ENCODE results near the gene ASAP2.
"Not testable (repeated sequence)": the region's sequence is repeated elsewhere in the genome, so short reads cannot be mapped to it uniquely, and the experiment has no call there.

Gene ASAP2

DNA sequence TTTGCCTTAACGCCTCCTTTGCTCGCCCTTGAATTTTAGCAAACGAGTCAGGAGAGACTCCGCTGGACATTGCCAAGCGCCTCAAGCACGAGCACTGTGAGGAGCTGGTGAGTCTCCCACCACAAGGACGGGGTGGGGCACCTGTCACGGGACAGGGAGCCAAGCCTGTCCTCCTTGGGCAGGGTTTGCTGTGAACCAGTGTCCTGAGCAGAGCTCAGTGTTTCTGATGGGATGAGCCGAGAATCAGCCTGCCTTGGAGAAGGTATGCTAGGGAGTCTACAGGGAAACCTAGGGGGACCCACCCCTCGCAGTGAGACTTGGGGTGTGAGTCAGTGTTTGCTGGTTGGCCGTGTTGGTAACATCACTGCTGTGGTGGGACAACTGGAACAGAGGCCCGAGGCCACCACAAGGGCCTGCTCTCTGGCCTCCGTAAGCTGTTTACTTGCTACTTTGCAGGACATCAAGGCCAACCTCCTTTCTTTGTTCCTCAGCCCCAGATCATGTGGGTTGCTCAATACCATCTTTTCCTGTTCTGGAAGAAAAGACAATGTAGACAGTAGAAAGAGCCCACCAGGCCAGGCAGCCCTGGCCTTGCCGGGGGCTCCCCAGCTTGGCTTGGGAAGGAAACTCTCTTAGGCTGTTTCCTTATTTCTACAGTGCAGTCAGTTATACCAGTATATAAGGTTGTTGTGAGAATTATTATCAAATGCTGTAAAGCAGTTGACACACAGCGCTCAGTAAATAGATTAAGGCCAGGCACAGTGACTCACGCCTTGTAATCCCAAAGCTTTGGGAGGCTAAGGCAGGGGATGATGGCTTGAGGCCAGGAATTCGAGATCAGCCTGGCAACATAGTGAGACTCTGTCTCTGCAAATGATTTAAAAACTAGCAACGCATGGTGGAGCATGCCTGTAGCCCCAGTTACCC, 174.4 kb downstream of the ASAP2 start:
- DNase-seq (ENCODE audit: low read depth), result peak; percentile 84

DNA sequence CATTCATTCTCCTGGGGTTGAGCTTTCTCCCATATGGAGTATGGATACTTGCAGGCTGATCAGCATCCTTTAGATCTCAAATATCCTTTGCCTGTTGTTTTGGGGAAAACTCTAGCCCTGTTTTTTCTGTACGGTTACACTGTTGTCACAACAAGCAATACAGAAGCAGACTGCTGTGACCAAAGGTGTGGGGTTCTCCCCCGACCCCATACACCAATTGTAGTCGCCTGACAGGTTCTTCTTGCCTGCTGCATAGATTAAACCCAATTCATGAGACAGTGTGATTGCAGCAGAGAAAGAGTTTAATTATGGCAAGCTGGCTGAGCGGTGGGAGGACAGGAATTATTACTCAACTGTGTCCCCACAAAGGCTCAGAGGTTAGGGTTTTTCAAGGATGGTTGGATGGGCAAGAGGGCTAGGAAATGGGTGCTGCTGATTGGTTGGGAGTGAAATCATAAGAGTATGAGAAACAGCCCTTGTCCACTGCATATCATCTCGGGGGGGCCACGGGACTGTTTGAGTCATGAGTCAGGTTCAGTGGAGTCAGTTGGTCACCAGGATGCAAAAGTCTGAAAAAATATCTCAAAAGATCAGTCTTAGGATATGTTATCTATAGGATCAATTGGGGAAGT, 176.1 kb downstream of the ASAP2 start:
- DNase-seq (ENCODE audit: low read depth), result no peak

DNA sequence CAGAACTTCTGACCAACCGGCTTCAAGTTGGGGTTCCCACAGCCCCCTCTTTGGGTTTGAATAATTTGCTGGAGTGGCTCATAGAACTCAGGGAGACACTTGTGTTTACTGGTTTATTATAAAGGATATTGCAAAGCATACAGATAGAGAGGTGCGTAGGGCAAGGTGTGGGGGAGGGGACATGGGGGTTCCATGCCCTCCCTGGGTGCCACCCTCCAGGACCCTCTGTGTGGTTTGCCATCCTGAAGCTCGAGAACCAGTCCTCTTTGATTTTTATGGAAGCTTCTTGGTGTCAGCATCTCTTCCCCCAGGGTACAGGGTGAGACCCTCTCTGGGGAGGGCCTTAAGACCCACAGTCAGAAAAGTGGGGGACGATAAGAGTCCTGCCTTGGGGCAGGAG, 177.9 kb downstream of the ASAP2 start:
- no peak for DNase-seq (ENCODE audit: low read depth)

DNA sequence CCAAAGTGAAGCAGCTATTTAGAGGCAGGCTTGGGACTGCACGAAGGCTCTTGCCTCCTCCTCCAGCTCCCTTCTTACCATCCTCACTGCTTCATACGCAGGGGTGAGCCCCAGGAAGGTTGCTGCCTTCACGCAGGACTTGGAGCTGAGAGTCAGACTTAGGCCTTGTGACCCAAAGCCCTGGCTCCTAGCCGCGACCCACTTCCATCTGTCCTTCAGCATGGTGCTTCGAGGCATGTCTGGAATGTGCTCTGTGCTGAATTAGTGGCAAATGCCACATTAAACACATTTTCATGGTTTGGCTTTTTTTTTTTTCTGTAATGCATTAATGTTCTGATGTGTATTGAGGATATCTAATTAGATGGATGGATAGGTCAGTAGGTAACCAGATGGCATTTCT, 179.2 kb downstream of the ASAP2 start:
- DNase-seq (ENCODE audit: low read depth), result peak; percentile 23

DNA sequence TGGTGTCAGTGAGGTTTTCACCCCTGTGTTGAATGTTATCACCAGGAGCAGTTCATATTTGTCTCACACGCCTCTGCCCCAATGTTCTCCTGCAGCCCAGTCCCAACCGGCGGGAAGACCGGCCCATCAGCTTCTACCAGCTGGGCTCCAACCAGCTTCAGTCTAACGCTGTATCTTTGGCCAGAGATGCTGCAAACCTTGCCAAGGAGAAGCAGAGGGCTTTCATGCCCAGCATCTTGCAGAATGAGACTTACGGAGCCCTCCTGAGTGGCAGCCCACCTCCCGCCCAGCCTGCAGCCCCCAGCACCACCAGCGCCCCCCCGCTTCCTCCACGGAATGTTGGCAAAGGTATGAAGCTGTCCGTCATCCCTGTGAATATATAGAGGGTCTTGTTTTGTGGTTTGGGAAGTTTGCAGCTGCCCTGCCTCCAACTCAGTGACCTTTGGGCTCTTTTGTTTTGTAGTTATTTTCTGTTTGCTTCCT, 181.6 kb downstream of the ASAP2 start:
- DNase-seq (ENCODE audit: low read depth), result no peak

DNA sequence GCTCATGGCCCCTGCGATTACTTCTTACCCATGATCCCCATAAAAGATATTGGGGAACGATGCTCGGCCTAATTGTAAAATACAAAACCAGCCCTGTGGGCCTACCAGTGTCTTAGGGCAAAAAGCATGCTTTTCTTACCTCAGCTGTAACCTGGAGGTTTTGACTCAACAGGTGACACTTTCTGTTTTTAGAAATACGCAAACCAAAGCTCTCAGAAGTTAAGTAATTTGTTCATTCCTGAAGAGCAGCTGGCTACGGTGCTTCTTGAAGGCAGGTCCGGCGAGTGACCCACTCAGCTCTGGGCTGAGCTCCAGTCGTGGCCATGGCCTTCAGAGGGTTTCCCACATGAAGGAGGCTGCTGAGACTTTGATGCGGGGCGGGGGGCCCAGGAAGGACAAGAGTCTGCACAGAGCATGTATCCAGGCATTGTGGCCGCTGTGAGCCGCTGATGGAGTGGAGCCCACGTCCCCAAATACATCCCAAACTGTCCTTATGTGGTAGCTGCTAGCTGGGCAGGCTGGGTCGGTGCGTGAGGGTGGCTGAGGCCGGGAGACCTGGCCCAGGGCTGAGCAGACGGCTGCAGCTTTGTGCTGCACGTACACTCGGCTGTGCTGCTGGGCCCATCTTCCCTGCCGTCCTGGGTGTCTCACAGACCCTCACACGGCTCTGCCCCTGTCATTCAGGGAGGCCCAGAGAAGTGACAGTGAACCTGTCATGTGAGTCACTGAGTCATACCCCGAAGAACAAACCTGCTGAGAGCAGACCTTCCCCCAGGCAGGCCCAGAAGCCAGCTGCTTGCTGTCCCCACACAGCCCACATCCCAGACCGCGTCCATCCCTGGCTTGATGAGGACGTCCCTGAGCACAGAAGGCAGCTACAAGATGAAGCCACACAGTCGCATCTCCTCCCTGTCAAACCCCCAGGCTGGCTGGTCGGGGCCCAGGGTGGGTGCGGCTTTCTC, 182.6 kb downstream of the ASAP2 start:
- no peak for DNase-seq (ENCODE audit: low read depth)

DNA sequence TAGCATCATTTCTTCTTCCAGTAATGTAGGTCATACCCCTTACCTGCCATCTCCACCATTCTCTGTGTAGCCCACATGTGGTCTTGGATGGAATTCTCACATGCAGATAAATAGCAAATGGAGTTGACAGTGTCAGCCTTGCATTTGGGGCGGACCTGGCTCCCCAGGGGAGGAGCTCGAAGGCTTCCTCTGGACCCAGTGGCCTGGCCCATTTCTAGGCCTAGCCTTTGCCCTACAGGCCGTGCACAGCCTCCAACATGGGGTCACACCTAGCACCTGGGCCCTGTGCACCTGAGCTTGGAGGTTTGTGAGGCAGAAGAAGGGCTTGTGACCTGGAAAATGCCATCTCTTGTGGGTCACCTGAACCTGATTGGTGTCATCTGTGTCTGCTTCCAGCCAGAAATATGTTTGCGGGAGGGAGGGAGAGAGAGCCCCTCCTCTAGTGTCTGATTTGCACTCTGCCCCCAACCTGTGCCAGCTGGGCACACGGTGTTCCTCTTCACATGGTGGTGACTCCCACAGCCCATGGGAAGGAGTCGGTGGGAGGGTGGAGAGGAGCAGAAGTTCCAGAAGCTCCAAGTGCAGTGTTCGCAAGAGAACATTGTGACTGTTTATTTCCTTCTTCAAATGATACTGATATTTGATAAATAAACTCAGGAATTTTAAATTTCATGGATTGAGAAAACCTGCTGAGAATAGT, 183.7 kb downstream of the ASAP2 start:
- no peak for DNase-seq (ENCODE audit: low read depth)

DNA sequence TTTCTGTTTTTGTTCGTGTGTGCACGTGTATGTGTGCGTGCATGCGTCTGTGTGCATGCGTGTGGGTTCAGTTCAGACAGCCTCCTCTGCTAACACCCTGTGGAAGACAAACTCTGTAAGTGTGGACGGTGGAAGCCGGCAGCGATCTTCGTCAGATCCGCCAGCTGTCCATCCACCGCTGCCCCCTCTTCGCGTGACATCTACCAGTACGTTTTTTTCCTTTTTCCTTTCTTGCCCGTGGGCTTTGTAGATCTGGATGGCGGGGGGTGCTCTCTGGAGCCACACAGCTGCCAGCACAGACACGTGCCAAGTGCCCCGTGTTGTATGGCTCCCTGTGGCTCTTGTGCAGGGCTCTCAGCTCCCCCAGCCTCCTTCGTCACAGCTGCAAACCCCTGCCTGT, 184.4 kb downstream of the ASAP2 start:
- no peak for DNase-seq (ENCODE audit: low read depth)

DNA sequence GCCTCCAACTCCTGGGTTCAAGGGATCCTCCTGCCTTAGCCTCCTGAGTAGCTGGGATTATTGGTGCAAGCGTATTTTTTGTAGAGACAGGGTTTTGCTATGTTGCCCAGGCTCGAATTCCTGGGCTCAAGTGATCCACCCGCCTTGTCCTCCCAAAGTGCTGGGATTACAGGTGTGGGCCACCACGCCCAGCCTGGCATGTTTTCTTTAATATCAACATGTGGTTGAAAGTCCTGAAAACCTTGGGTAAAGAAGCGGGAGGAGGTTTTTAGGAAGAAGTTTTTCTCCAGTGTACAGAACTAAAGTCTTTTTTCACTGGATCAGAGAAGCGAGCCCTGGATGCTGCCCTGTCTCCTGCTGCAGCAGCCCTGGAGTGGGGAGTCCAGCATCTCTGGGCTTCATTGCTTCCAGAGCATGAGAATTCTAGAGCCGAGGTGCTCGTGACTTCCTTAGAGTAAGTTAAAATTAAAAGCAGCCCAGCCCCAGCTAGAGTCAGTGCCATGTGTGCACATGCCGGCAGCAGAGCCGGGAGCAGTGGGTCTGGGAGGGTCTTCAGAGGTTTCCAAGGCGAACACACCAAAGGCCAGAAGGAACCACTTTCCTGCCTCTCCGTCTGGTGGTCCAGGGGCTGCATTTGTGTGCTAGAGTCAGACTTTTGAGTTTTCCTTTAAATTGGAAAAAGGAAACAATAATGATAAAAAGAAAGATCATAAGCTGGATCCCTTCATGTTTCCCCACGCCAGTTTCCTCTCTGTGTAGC, 185.5 kb downstream of the ASAP2 start:
- DNase-seq (ENCODE audit: low read depth), result no peak

DNA sequence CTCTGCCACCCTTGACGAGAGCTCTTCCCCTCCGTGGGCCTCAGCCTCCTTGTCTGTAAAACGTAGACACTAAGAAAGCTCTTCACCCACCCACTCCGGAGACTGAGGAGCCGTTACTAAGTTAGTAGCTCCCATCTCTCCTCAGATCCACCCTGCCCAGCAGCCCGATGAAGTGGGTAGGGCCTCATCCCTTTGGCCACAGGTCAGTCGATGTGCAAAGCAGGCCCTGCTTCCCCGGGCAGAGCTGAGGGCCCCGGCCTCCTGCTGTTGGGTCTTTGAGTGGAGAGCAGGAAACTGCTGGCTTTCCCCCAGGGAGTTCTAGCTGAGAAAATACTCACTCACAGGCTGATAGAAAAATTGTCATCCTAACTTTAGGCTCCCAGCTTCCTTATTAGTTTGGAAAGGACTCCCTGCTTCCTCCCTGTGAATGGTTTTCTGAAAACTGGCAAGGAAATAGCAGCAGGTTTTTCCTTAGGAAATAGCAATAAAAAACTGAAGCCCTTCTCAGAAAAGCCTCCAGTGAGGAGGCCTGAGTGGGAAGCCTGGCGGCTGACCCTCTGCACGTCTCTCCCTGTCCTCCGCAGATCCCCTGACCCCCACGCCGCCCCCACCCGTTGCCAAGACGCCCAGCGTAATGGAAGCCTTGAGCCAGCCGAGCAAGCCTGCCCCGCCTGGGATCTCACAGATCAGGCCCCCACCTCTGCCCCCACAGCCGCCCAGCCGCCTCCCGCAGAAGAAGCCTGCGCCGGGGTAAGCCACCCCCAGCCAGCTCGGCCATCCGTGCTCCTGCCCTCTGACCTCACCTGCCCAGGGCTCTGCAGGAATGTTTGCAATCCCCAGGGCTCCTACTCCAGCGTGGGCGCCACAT, 186.5 kb downstream of the ASAP2 start:
- DNase-seq (ENCODE audit: low read depth), result no peak

DNA sequence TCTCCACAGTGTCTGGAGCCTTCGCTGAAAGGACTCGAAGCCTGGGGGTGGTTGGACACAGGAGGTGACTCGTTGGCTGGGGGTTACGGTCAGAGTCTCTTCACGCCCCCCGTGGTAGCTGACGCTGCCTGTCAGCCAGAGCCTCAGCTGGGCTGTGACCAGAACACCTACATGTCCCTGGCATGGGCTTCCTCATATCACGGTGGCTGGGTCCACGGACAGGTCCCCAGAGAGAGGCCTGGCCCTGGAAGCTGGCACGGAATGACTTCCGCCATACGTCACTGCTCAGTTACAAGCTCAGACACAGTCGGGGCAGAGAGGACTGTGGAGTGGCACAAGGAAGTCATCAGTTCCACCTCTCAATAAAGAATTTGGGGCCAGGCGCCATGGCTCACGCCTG, 188.2 kb downstream of the ASAP2 start:
- no peak for DNase-seq (ENCODE audit: low read depth)

DNA sequence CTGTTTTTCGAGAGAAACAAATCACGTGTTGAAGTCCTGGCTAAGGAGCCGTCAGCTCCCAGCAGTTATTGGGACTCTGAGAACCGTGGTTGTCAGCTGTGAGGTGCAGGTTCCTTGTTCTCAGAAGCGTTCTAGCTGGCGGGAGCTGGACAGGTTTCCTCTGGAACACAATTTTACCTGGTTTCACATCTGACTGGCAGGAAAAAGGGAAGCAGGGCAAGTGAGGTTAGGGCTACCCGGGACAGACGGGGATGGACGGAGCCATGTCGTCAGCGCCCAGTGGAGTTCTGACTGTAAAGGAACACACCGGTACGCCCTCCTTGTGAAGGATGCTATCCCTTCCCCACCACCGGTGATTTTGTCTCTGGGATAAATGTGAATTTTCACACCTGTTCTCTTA, 190.6 kb downstream of the ASAP2 start:
- no peak for DNase-seq (ENCODE audit: low read depth)

DNA sequence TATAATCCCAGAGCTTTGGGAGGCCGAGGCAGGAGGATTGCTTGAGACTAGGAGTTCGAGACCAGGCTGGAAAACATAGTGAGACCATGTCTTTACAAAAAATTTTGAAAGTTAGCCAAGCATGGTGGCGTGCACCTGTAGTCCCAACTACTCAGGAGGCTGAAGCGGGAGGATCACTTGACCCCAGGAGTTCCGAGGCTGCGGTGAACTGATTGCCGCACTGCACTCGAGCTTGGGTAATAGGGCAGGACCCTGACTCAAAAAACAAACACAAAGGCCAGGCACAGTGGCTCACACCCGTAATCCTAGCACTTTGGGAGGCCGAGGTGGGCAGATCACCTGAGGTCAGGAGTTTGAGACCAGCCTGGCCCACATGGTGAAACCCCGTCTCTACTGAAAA, 191.6 kb downstream of the ASAP2 start:
- DNase-seq (ENCODE audit: low read depth), result not testable (repeated sequence)

DNA sequence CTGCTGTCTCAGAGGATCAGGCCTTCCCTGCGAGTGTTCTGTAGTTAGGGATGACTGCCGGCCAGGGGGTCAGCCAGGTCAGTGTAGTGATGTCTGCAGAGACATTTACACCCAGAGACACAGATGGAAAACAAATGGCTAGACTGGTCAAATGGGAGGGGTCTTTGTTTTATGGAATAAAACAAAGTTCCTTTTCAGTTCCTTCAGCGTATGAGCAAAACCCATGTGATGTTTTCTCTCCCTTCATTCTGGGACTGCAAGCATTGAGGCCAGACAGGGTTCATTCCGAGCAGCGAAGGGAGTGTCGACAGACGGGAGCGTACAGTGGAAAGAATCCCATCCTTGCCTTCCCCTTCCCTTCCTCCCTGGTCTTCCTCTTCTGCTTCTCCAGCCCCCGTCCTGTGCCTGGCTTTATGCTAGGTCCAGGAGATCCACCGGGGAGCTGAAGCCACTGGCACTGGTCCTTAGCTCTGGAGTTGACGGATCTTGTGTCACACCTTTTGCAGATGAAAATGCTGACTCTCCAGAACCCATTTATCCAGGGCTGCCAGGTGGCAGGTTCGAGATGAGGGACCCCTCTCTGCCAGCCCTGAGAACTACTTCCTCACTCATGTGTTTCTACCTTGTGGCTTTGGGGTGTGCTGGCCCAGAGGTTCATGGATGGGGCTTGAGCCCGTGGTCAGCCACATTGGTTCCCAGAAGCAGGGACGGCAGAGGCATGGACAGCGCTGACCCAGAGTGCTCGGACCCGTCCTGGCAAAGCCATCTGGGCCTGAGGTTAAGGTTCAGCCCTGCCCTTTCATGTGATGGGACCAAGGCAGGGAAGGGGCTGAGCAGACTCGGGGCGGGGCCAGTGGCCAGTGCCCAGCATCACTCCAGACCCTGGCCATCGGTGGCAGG, 192.5 kb downstream of the ASAP2 start:
- no peak for DNase-seq (ENCODE audit: low read depth)

DNA sequence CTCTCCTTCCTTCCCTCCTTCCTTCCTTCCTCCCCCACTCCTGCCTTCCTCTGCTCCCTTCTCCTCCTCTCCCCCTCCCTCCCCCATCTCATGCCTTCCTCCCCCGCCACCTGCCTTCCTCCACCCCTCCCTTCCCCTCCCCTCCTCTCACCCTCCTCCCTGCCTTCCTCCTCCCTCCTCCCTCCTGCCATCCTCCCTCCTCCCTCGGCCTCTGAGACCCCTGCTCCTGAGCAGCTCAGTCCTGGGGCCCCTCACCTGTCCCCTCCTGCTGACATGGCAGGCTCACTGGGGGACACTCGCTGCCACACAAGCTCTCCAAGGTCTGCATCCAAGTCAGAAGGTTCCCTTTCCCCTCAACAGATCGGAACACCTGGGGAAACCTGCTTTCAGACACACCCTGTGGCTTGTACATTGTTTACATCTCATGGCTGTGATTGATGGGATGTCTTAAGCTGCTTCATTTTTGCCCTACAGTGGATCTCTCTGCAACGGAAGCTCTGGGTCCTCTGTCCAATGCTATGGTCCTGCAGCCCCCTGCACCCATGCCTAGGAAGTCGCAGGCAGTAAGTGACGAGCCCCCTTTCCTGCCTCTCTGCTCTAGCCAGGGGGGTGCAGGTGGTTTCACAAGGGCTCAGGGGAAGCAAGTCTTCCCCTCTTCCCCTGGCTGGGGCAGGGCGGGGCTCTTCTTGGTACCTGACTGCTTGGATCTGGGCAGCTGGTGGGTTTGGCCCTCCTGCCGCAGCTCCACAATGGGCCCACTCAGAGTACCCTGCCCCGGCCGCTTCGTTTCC, 193.9 kb downstream of the ASAP2 start:
- DNase-seq (ENCODE audit: low read depth), result no peak

DNA sequence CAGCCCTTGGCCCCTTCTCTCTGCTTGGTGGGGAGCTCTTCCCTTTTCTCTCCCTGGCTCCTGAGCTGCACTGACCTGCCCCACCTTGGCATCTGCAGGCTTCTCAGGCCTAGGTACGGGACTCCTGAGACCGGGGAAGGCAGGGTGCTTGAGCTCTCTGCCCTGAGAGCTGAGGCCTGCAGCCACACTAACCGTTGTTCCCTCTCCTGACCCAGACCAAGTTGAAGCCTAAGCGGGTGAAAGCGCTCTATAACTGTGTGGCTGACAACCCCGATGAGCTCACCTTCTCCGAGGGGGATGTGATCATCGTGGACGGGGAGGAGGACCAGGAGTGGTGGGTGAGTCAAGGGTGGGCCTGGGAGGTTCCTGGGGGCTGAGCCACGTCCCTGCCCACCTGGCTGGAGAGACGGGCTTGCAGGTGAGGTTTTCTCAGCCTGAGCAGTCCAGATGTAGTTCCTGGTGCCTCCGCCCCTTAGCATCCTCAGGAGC, 194.5 kb downstream of the ASAP2 start:
- no peak for DNase-seq (ENCODE audit: low read depth)

DNA sequence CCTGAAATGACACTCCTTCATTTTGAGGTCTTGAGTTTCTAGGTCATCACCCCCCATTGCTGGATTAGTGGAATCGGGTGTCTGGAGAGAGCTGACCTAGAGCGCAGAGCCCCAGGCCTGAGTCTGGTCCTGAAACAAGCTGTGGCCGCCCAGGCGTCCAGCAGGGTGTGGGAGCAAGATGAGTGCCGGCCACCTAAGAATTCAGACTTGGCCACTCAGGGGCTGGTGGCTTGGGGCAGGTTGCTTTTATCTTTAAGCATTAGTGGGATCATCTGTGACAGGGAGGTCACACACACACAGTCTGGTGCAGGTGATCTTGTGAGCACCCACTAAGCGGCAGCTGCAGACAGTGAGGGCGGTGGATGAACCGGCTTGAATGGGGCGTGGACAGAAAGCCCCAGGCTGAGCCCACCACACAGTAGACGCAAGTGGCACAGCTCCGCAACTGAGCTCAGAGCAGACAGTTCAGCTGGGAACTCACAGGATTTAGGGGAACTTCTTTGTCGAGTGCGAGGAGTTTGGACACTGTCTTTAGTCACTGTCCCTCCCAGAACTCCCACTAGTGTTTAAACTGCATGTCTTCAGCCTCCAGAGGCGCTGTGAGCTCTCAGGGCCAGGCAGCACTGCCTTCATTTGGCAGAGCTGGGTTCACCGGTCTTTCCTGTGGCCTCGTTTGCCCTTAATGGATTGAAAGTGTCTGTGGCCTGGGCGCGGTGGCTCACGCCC, 195.2 kb downstream of the ASAP2 start:
- DNase-seq (ENCODE audit: low read depth), result no peak
